PFSK-1 (cell line): ENCODE results near the gene TAX1BP1.

ENCODE experiments used
- FOXP2 ChIP-seq: optimal IDR thresholded peaks from 2 replicates; pipeline ENCODE3; 2011; ENCODE audit warnings: borderline replicate concordance, control low read depth, inconsistent platforms; ENCODE audit not compliant: insufficient read depth; ENCODE audit errors: extremely low read length, extremely low read depth
- POLR2AphosphoS5 ChIP-seq: IDR thresholded peaks from 2 replicates; pipeline ENCODE4 v1.6.1; 2012; ENCODE audit warnings: low read depth, mild to moderate bottlenecking, control low read depth, low read length, moderate library complexity
- REST ChIP-seq, 2 experiments: IDR thresholded peaks; 2 replicates each; pipeline versions ENCODE4 v1.6.1 to v1.8.0; 2011 to 2012; ENCODE audit warnings: low read depth in 2 of 2, low read length in 2 of 2, control low read depth in 1 of 2, inconsistent platforms in 1 of 2, mild to moderate bottlenecking in 1 of 2, moderate library complexity in 1 of 2; ENCODE audit not compliant: insufficient read depth in 1 of 2
- SIN3A ChIP-seq: IDR thresholded peaks from 2 replicates; pipeline ENCODE4 v1.6.1; 2012; ENCODE audit warnings: mild to moderate bottlenecking, low read length, moderate library complexity, borderline replicate concordance; ENCODE audit not compliant: insufficient read depth
- TAF1 ChIP-seq: IDR thresholded peaks from 2 replicates; pipeline ENCODE4 v1.6.1; 2012; ENCODE audit warnings: low read length, control low read depth, borderline replicate concordance; ENCODE audit not compliant: insufficient read depth

TAX1BP1 gene

GRCh38 chr7:27739301-27739908 lies 557 bp upstream of the TAX1BP1 start:
- TF ChIP-seq REST (IDR thresholded peaks at IDR 0.05; ENCODE audit: insufficient read depth in 1 of 2, low read depth in 2 of 2, low read length in 2 of 2) (no peak), FOXP2 (no peak), SIN3A (no peak), TAF1 (no peak), POLR2AphosphoS5 (no peak)

- peak; percentile 93; the same call in 1 of the 2 replicates for TF ChIP-seq SIN3A
- TF ChIP-seq FOXP2 = no peak
Observed at GRCh38 chr7:27740449-27741086, 606 bp downstream of the TAX1BP1 start.

- TF ChIP-seq FOXP2 (no peak), TAF1 (no peak), REST (IDR thresholded peaks at IDR 0.05; ENCODE audit: insufficient read depth in 1 of 2, low read depth in 2 of 2, low read length in 2 of 2) (no peak), POLR2AphosphoS5 (no peak), SIN3A (no peak)
Observed at GRCh38 chr7:27745064-27745583, 5.2 kb downstream of the TAX1BP1 start.

- TF ChIP-seq SIN3A (no peak), REST (IDR thresholded peaks at IDR 0.05; ENCODE audit: insufficient read depth in 1 of 2, low read depth in 2 of 2, low read length in 2 of 2) (no peak), TAF1 (no peak), POLR2AphosphoS5 (no peak), FOXP2 (no peak)
Observed at GRCh38 chr7:27746486-27746885, 6.5 kb downstream of the TAX1BP1 start.

GRCh38 chr7:27746978-27747377 lies 7.0 kb downstream of the TAX1BP1 start:
- no peak for TF ChIP-seq REST (IDR thresholded peaks at IDR 0.05; ENCODE audit: insufficient read depth in 1 of 2, low read depth in 2 of 2, low read length in 2 of 2)
